Measurements from ENCODE around the gene ZSCAN10. TPM values are rescaled to one million over a fixed set of nuclear protein-coding genes. Genes with fewer than 3 reads are reported as not detected.

ZSCAN10 gene
- total RNA-seq, 1 donor from 2014 or later, result not detected

DNA sequence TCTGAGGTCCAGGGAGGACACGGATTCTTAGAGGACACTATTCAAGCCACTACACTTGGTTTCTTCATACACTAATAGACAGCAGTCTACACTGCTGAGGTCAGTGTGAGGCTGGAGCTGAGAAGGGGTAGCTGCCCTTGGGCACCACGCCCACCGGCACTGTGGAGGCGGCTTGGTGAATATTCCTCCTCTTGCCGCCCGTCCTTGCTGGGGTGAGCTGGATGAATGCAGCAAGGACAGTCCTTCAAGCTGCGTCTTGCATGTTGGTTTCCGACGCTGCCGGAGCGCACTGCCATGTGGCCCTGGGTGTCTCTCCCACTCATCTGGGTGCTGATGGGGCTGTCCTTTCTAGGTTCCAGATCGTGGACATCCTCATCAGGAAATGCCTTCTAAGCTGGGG, 15.9 kb upstream of the ZSCAN10 start:
- intact Hi-C loops (cut with DNase I), result no loop called here
- DNase-seq (no peak), ATAC-seq (ENCODE audit: poor library complexity) (no peak)

DNA sequence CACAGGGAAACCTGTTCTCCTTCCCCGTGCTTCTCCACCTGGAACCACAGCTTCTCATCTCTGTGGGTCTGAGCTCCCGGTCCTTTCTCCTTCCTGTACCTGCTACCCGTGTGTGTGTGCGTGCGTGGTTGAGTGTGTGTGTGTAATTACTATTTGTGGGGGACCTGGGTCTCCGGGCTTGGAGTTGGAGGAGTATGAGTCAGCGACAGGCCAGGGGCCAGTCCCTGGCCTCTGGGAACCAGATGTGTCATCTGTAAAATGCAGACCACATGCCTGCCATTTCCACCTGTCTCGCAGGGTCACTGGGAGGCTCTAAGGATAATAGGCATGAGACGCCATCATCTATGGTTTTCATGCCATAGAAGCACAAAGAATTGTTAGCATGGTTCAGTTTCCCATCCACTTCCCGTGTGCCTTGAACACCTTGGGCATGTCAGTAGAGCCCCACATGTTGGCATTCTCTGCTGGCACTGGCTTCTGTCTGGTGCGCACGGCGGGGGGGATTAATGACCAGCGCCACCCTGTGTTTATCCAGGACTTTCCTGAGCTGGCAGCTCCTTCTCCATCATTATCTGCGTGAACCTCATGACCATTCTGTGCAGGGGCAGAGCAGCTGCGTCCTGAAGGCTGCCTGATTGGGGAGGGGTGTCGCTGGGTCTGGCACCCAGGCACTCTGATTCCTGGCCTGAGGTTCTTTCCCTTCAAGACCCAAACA, 14.8 kb upstream of the ZSCAN10 start:
- intact Hi-C loops (cut with DNase I), result loop anchor here (5.0 kb wide), 1 partner anchor 52 kb away; no protein-coding TSS in a partner anchor
- DNase-seq (no peak), ATAC-seq (ENCODE audit: poor library complexity) (no peak)

DNA sequence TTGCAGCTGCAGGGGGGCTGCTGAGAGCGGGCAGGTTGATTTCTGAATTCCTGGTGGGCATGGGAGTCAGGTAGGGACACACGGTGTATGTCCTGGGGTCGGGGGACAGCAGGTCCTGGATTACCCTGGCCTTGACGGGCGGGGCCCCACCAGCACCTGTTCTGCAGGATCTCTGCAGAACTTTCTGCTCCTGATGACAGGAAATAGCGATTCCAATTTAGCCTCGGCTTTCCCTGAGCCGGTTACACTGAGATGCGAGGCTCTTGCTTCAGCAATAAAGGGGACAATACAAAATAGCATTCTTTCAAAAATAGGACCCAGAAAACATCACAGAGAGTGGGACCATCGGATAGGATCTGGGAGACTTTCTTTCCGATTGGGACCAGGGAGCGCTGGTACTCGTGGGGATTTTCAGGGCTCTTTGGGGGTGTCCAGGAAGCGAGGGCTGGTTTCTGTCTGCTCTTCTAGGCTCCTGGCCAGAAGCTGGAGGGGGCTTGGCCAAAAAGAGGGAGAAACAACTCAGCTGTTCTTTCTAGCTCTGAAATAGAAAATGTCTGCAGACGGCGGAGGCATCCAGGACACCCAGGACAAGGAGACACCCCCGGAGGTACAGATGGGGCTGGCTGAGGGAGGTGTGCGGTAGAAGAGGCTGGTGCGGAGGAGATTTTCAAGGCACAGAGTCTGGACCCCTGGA, 13.9 kb upstream of the ZSCAN10 start:
- peak; percentile 30 for ATAC-seq (ENCODE audit: poor library complexity)
- intact Hi-C loops (cut with DNase I), result loop anchor here (5.0 kb wide), 1 partner anchor 51 kb away; no protein-coding TSS in a partner anchor

DNA sequence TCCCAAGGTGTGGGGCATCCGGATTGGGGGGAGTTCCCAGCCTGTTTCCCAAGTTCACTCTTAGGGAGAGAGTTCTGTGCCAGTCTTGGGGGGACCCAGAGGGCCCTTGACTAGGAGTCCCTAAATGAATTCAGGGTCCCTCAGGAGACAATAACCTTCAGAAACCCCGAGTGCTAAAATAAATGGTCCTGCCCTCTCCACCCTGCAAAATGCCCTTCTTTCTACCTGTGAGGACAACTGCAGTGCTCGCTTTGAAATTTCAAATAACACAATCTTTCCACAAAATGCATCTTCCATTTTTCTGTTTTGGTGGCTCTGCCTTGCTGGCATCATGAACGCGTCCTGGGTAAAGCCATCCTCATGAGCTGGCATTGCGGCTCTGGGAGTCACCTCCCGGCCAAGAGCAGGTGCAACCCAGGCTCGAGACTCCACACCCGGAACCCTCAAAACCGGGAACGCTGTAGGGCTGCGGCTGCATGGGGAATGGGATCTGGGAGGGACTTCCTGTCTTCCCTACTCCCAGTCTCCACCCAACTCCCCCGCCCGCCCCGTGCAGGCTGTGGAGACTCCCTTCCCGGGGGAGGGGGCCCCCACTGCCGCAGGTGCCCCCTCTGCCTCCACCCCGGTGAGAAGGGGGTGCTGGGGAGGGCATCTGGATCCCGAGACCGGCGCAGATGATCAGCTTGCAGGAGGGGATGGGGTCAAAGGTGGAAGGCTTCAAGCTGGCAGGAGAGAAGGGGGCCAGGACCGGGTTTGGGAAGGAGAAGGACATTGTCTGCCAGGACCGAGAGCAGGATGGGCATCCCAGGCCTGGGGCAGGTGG, 13.2 kb upstream of the ZSCAN10 start, which contains the start of gene ZNF205:
TSS of gene ZNF205 (plus strand) at position 529 of the 823 bp plus-strand sequence. CDS start 845 bp downstream, outside the sequence.
- ATAC-seq (ENCODE audit: poor library complexity) (peak; percentile 96), DNase-seq (peak; percentile 83)
- intact Hi-C loops (cut with DNase I), result loop anchor here (5.0 kb wide), 1 partner anchor 50 kb away; no protein-coding TSS in a partner anchor

More for the DNA sequence above, 13.9 kb upstream of the ZSCAN10 start:
- DNase-seq, result no peak

DNA sequence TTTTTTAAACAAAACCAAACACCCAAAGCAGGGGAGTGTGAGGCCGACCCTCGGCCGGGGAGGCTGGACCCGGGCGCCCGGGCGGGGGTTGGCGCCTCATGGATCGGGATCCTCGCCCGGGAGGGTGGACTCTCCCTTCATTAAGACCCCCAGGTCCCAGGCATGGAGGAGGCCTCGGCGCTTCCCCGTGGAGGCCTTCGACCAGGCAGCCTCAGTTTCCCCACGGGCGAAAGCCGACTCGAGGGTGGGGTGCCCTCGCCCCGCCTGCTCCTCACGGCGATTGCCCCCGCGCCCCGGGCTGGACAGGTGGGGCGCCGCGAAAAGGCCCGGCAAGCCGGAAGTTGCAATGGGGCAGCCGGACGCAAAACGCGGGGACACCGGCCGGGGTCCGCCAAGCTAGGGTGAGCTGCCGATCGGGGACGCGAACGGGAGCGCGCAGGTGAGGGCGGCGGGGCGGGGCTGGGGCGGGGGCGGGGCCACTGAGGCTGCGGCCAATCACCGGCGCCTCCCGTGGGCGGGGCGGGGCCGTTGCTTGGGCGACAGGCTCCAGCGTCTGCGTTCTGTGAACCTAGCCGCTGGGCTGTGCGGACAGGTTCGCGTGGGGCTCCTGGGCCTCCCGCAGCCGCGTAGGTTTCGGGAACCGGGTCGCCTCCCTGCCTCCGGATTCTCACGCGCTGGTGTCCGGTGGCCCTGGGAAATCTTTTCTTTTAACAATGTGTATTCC, 7.3 kb upstream of the ZSCAN10 start:
- intact Hi-C loops (cut with DNase I), result no loop called here
- DNase-seq, result peak; percentile 93
- peak; percentile 98 for ATAC-seq (ENCODE audit: poor library complexity)

DNA sequence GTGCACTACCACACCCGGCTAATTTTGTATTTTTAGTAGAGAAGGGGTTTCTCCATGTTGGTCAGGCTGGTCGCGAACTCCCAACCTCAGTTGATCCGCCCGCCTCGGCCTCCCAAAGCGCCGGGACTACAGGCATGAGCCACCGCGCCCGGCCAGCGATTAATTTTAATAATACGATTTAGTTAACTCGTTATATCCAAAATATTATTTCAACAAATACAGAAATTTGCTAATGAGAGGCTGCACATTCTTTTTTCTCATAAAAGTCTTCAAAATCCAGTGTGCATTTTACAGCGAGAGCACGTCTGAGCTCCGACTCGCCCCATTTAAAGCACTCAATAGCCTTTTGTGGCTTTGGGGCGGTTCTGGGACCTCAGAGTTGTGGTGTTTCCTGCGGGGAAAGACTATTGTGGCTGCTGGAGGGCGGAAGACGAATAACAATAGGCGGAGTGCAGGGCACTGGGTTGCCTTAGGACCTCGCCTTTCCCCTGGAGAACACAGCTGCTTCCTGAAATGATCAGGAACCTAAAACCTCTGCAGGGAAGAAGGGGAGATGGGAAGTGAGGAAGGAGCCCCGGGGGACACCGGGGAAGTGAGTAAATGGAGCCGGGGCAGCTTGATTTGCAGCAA, 2.9 kb upstream of the ZSCAN10 start:
- peak; percentile 9 for ATAC-seq (ENCODE audit: poor library complexity)
- intact Hi-C loops (cut with DNase I), result no loop called here
- DNase-seq, result peak; percentile 63

DNA sequence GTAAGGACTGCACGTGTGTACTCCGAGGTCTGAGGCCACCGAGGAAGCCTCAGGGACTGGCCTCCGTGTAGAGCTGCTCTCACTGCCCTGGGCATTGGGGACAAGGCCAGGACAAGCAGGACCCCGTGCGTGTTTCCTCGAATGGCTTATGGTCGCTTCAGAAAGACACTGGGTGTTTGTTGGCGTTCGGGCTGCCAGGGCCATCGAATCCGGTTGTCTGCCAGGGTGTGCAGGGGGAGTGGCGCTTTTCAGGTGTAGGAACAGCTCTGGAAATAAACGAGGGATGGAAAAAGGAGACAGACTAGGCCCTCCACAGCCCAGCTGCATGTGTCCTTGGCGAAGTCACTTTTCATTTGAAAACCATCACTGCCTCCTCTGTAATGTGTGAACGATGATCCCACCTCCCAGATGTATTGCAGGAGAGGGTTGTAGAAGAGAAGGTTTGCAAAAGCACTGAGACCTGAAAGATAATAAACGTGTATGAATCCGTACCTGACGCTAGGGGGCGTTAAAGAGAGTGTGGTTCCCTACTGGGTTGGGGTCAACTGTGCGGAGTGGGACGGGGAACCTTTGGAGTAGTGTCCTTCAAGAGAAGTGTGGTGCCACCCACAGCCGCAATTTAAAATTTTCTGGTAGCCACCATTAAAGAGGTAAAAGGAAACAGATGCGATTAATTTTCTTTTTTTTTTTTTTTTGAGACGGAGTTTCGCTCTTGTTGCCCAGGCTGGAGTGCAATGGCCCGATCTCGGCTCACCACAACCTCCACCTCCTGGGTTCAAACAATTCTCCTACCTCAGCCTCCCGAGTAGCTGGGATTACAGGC, 2.1 kb upstream of the ZSCAN10 start:
- ATAC-seq (ENCODE audit: poor library complexity), result no peak
- DNase-seq, result no peak
- intact Hi-C loops (cut with DNase I), result no loop called here

DNA sequence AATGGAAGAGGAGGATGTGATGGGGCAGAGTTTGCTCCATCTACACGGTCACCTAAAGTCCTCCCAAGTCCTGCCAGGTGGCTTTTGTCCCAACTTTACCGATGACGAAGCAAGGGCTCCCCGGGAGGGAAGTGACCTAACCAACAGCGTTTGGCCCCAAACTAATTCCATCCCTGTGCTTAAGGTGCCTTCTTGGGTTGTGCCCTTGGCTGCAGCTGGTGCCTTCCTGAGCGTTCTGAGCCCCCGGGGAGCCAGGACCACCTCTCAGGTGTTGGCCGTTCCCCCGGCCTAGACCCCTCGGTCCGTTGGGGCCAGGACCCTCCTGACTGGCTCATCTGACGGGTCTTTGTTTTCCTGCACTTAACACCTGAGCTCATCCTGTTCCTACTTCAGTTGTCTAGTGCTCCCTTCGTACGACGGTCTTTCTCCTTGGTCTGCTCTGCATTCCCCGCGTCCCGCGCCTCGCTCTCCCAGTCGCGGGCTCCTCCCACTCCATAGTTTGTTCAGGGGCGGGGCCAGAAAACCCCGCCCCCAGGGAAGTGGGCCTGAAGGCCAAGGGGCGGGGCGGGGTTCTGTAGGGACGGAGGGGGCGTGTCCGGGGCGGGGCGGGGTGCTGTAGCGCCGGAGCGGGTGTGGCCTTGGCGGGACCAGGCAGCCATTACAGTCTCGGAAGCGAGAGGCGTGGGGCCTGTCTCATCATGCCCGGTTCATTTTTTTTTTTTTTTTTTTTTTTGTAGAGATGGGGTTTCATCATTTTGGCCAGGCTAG, 822 bp upstream of the ZSCAN10 start:
- ATAC-seq (ENCODE audit: poor library complexity) (peak; percentile 94), DNase-seq (peak; percentile 96)
- intact Hi-C loops (cut with DNase I), result no loop called here

DNA sequence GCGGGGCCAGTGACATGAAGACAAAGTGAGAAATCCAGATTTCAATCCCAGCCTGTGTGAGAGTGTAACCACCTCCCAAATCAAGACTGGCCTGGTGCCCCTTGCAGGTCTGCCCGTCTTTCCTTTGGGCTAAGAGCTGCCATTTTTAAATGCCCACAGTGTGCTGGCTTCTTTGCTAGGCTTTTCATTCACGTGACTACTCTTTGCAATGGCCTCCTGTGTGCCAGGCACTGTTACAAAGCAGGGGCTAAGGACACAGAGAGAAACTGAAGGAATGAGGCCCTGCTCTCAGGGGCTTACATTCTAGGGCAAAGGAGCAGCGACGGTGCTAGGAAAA, 269 bp upstream of the ZSCAN10 start:
- intact Hi-C loops (cut with DNase I), result no loop called here
- DNase-seq, result no peak
- ATAC-seq (ENCODE audit: poor library complexity), result no peak

DNA sequence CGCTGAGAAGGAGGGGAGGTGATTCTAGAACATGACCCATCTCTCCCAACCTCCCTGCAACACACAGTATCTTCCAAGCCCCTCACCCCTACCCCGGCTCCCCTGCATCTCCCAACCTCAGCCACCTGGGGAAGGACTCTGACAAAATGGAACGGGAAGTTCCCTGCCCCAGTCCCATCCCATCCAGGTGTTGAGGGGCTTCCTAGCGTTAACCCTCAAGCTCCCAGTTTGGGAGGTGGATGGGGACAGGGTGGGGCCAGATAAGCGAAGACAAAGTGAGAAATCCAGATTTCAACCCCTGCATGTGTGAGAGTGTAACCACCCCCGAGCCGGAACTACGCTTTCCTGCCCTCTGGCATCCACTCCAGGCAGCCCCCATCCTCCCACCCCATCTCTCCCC, 1.8 kb downstream of the ZSCAN10 start:
- no peak for DNase-seq
- intact Hi-C loops (cut with DNase I), result no loop called here
- no peak for ATAC-seq (ENCODE audit: poor library complexity)

DNA sequence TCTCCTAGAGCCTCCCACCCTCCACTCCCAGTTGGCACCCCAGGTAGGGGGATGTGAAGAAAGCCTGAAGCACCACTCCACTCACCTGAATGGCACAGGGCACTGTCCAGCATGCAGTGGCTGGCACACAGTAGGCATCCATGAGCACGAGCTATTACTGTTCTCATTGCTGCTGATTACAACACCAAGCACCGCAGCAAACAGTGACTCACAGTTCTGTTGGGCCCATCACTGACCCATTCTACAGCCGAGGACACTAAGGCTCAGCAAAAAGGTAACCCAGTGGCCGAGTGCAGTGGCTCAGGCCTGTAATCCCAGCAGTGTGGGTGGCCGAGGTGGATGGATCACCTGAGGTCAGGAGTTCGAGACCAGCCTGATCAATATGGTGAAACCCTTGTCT, 2.7 kb downstream of the ZSCAN10 start:
- no peak for ATAC-seq (ENCODE audit: poor library complexity)
- DNase-seq, result no peak
- intact Hi-C loops (cut with DNase I), result no loop called here

DNA sequence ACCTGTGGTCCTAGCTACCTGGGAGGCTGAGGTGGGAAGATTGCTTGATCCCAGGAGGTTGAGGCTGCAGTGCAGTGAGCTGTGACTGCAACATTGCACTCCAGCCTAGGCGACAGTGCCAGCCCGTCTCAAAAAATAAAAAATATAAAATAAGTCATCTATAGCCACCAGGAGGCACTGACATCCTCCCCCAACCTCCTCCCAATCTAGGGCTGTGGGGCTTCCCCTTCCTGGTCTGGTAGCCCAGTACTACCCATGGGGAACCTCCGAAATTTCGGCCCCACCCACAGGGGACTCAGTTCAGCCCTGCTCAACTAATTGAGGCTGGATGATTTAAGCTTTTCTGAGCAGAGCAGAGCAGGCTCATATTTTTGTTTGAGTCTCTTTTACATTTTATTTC, 3.2 kb downstream of the ZSCAN10 start:
- DNase-seq (no peak), ATAC-seq (ENCODE audit: poor library complexity) (peak; percentile 47)
- intact Hi-C loops (cut with DNase I), result no loop called here

DNA sequence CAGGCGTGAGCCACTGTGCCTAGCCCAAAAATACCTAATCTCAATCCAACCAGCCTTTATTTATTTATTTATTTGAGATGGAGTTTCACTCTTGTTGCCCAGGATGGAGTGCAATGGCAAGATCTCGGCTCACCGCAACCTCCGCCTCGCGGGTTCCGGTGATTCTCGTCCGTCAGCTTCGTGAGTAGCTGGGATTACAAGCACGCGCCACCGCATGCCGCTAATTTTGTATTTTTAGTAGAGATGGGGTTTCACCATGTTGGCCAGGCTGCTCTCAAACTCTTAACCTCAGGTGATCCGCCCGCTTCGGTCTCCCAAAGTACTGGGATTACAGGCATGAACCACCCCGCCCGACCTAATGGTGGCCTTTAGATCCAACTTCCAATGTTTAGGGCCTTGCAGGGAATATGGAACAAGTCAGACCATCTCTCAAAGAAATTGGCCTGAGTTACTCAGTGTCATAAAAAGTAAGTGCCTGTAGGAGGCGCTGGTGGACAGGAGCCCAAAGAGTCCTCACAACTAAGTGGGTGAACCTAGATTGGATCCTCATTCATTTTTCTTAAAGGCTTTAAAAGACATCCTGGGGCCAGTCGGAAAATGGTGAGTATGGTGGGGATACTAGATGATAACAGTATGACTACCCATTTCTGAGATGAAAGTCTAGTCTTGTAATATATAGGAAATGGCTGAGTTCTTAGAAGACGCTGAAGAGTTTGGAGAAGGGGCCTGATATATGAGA, 4.6 kb downstream of the ZSCAN10 start:
- DNase-seq, result no peak
- intact Hi-C loops (cut with DNase I), result no loop called here
- ATAC-seq (ENCODE audit: poor library complexity), result peak; percentile 43

DNA sequence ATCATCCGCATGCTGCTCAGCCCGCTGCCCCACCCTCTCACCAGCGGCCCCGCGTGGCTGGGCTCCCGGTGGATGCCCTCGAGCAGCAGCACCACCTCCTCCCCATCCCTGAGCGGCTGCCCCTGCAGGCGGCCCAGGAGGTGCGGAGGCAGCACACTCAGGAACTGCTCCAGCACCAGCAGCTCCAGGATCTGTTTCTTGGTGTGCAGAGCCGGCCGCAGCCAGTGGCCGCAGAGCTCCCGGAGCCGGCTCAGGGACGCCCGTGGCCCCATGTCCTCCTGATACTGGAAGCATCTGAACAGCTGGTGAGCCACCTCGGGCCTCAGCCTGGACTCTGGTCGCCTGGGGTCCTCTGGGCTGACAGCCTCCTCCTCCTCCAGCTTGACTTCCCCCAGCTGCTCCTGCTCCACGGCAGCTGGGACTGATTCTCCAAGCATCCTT, 6.6 kb downstream of the ZSCAN10 start:
- intact Hi-C loops (cut with DNase I), result no loop called here
- DNase-seq (no peak), ATAC-seq (ENCODE audit: poor library complexity) (no peak)

DNA sequence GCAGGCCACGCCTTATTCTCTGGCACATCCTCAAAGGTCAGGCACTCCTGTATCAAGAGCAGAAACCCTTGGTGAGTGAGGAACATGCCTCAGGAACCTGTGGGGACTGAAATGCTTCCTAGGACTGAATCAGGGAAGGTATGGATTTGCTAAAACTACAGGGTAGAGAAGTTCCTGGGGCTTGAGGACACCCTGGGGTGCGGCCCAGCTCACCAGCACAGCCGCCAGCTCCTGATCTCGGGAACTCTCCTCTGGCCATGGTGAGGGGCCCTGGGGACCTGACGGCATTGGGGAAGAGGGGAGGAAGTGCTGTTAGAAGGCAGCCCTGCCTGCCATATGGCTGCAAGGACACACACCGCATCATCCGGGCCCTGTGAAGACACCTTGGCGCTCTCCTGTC, 7.5 kb downstream of the ZSCAN10 start:
- DNase-seq (no peak), ATAC-seq (ENCODE audit: poor library complexity) (no peak)
- intact Hi-C loops (cut with DNase I), result no loop called here

Data from Right ventricle myocardium superior (tissue), 1 donor.